ENCODE results near the gene ECPAS.
"Not testable (repeated sequence)": the region's sequence is repeated elsewhere in the genome, so short reads cannot be mapped to it uniquely, and the experiment has no call there.

The ECPAS gene

DNA sequence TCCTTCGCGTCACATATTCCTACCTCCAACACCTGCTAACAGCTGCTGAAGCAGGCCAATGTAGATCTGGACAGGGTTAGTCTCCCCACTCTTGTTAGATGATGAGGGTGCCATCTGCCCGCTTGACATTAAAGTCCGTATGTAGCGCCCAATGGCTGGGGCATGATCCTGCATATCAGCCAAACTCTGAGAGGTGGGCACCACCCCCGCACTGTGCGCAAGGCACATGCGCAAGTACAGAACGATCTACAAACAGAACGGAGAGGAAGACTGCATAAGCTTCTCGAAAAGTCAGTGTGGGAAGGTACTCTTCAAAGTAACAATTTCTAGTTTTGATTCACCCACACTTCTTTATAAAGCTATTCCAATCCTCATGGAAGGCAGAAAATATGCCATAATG is 69.8 kb downstream of the ECPAS start:
- no peak for DNase-seq (ENCODE audit: low spot score)

DNA sequence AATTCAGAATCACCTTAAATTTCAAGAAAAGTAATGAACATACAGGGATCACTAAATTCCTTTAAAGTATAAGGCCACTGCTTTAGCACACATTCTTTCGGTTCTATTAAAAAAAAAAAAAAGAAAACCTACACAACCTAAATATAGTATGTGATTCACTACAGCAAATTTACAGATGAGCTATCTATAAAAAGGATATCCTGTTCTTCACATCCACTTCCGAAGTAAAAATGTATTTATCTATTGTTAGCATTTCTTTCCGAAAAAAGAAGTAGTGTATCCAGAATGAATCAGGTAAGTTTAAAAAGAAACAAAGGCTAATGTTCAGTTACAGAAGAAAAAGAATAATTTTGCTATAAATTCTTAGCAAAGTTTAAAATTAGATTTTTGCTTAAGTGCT is 70.2 kb downstream of the ECPAS start:
- no peak for DNase-seq (ENCODE audit: low spot score)

DNA sequence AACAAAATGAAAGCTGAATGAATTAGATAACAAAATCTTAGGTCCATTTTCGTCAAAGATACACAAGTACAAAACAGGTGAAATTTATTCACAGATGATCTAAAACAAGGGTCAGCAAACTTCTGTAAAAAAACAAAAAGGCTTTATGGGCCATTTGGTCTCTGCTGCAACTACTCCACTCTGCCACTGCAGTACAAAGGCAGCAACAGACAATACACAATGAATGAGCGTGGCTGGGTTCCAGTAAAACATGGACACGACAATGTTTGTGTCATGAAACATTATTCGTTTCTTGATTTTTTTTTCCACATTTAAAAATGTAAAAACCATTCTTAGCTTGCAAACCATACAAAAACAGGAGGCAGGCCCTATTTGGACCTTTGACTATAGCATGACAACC is 71.9 kb downstream of the ECPAS start:
- no peak for DNase-seq (ENCODE audit: low spot score)

DNA sequence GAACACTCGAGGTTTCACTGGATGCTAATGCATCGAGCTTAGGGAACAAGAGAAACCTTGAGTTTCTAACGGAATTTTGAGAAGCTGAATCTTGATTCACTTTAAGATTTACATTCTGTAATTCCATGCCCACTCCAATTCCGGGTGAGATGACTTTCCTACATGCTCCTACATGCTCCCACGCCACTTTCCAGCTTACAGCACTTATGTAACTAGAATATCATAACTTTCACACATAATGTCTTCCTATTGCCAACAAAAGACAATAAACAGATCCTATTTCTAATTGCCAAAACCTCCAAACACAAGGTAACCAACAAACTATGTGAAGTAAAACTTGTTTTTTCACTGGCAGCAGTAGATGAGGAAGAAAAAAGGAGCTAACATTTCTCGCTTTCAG is 72.9 kb downstream of the ECPAS start:
- no peak for DNase-seq (ENCODE audit: low spot score)

DNA sequence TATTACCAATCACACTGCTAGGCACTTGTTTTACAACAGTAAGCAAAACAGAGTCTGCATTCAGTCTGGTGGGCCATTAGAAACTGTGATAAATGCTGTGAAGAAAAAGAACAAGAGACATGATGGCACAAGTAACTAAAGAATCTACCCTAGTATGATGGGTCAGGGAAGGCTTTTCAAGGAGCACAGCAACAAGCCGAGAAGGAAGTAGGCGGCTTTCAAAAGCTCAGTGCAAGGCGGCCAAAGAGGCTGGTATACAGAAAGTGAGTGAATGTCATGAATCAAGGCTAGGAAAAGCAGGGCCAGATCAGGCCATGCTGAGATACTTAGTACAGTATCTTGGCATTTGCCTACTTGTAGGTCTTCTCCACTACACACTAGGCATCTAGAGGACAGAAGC is 76.4 kb downstream of the ECPAS start:
- no peak for DNase-seq (ENCODE audit: low spot score)

DNA sequence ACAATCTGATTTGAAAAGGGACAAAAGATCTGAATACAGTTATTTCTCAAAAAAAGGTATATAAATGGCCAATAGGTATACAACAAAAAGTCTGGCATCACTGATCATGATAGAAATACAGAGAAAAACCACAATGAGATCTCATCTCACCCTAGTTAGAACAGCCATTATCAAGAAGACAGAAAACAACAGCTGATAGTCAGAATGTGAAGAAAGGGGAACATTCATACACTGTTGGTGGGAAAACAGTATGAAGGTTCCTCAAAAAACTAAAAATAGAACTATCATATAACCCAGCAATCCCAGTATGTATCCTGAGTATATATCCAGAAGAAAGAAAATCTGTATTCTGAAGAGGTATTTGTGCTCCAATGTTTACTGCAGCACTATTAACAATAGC is 78.5 kb downstream of the ECPAS start:
- DNase-seq (ENCODE audit: low spot score) = no peak

DNA sequence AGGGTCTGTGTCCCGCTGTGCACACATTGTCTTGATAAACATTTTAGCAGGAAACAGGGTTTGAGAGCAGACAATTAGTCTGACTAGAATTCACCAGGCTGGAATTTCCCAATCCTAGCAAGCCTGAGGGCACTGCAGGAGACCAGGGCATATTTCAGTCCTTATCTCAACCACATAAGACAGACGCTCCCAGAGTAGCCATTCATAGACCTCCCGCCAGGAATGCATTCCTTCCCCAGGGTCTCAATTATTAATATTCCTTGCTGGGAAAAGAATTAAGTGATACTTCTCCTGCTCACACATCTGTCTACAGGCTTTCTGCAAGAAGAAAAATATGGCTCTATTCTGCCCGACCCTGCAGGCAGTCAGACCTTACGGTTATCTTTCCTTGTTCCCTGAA is 82.7 kb downstream of the ECPAS start:
- not testable (repeated sequence) for DNase-seq (ENCODE audit: low spot score)

DNA sequence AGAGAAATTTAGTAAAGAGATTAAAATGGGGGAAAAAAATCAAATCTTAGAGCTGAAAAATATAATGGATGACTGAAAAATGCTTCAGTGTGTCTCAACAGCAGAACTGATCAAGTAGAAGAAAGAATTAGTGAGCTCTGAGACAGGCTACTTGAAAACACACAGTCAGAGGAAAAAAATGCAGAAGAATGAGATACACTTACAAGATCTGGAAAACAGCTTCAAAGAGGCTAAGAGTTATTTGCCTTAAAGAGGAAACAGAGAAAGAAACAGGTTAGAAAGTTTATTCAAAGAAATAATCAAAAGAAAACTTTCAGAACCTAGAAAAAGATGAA is 83.7 kb downstream of the ECPAS start:
- no peak for DNase-seq (ENCODE audit: low spot score)

DNA sequence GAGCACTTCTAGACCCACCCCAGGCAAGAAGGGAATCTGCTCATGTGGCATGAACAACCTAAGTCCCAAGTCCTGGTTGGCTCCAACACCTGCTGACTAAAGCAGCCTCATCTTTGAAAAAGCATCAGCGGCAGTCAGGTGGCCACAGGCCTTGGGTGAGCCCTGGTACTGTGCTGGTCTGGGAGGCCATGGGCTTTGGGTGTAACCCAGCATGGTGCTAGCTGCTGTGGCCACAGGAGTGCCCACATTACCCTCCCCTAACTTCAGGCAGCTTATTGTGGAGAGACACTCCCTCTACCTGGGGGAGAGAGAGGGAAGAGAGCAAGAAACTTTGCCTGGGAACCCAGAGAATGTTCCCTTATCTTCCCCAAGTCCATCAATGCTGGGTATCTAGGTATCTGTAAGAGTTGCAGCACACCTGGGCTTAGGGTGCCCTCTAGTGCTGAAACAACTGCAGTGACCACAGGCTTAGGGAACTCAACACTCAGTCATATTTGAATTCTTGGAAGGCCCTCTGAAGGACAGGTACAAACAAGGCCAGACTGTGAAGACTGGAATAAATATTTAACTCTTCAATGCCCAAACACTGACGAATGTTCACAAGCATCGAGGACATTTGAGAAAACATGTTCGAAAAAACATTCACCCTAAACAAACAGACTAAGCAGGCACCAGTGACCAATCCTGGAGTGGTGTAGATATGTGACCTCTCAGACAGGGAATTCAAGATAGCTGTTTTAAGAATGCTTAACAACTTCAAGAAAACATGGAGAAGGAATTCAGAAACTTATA is 84.2 kb downstream of the ECPAS start:
- DNase-seq (ENCODE audit: low spot score) = no peak

DNA sequence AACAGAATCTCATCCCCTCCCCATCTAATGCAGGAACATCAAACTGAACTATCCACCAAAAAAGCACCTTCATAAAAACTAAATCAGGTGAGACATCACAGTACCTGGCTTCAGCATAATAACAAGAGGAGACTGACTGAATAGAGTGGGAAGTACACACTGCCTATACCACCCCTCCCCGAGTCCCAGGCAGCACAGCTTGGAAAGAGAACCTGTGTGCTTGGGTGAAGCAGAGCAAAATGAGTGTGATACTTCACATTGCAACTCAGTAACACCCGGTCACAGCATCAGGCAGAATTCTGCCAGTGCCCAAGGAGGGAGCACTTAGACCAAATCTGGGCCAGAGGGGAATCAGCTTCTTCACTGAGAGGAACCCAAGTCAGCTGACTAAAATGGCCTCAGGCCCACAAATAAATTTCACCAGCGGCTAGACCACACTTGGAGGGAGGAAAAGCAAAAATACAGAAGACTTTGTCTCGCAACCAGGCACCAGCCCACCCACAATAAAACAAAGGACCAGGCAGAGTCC is 84.9 kb downstream of the ECPAS start:
- DNase-seq (ENCODE audit: low spot score) = no peak

DNA sequence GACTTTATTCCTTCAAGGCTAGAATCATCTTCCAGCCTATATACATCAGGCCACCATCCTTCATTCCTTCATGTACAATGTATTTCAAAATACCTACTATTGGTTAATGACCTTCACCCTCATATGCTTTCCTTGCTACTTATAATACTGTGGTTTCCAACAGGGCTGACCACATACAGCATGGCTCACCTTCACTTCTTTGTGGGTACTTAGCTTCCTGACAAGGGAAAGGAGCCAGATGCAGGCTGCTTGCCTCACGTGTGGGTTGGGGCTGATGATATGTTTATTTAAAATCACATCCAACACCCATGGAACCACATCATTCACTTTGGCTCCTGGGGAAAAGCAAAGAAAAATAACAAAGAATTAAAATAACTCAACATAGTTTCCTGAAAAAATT is 90.2 kb downstream of the ECPAS start:
- no peak for DNase-seq (ENCODE audit: low spot score)

DNA sequence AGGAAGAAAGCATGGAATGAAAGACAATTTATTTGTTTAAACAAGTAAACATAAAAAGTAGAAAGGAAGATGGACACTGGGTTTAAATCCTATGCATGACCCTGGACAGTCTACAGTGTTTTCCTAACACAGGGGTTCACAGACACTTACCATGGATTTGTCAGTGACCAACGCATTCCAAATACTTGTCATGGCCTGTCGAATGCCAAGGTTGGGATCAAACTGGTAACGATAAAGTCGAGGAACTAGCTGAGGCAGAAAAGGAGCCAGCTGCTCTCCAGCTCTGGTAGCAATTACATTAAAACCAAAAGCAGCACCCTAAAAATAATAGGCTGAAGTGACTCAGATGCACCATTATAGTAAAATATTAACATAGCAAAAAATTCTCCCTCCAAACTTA is 94.8 kb downstream of the ECPAS start:
- no peak for DNase-seq (ENCODE audit: low spot score)

DNA sequence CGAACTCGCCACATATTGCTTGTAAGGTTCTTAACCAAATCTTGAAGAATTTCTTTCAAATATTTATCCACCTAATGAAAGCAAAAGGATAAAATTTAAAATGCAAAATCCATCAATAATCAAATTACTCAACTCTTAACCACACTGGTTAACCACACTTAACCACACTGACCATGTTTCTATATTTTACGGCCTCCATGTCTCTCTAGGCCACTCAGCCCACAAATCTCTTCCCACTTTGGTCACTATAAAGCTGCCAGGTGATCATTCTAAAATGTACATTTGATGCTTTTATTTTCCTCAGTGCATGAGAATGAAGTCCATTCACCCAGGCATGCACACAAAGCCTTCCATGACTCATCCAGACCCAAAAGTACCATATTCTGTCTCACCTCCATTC is 97.8 kb downstream of the ECPAS start:
- no peak for DNase-seq (ENCODE audit: low spot score)

DNA sequence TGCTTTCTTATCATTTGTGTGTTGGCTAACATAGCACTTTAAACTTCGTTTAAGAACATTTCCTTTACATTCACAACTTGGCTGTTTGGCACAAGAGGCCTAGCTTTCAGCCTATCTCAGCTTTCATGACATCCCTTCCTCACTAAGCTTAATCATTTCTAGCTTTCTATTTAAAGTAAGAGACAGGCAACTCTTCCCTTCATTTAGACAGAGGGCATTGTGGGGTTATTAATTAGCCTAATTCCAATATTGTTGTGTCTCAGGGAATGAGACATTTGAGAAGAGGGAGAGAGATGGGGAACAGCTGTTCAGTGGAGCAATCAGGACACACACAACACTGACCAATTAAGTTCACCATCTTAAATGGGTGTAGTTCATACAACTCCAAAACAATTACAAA is 103.2 kb downstream of the ECPAS start:
- DNase-seq (ENCODE audit: low spot score) = no peak

DNA sequence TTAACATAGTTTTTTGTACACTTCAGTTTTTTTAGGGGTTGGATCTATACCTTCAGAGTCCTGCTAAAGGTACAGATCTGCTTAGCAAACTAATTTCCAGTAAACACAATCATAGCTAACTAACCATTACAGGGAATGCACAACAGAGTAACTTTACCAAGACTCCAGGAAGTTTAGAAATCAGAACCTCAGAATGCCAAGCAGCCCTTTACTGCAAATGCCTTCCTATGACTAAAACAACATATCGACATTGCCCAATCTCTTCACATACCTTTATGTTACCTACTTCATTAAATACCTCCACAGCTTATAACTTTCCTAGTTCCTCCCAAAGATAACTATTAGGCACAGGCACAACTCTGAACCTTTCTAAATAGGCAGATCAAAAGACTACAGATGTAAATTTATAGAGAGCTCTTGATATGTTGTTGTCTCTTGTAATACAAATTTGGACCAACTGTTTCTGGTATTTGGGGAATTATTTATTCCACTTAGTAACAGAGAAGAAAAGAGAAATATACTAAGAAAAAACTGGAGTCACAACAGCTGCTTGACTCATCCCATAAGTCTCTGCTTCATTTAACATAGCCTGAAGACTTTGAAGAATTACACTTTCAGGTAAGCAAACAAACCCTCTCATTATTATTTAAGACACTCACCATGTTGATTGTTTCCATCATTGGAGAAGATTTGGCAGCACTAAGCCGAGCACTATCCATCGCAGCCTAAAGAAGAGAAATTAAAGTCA is 108.2 kb downstream of the ECPAS start:
- no peak for DNase-seq (ENCODE audit: low spot score)

DNA sequence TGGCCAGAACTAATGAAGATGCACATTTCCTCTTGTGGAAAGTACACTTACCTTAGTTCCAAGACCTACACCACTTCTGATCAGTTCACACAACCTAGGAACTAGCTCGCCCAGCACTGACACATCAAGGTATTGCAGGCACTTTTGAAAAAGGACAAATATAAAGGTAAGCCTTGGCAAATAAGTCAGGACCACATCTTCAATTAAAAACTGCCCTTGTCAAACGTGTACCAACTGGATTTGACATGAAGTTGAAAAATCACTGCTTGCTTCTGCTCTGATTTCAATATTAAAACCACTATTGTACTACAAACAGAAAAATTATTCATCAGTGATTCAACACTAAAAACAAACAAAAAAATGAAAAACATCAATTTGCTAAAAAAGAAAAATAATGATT is 109.1 kb downstream of the ECPAS start:
- no peak for DNase-seq (ENCODE audit: low spot score)

DNA sequence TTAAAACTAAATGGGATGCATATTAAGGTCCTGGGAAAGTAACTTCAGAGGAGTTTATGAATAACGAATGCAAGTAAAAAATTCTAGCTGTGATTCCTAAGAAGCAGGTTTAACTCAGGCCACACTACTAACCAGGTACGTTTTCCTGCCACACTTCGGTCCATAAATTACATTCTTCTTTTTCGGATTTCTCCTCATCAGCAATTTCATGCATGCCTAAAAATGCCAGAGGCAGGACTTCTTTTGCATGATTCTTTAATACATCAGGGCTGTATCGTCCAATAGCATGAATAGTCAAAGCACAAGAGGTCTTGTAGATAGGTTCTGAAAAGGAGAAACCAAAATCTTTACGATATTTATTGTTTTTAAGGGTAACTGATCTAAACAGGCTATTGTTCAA is 111.9 kb downstream of the ECPAS start:
- DNase-seq (ENCODE audit: low spot score) = no peak

DNA sequence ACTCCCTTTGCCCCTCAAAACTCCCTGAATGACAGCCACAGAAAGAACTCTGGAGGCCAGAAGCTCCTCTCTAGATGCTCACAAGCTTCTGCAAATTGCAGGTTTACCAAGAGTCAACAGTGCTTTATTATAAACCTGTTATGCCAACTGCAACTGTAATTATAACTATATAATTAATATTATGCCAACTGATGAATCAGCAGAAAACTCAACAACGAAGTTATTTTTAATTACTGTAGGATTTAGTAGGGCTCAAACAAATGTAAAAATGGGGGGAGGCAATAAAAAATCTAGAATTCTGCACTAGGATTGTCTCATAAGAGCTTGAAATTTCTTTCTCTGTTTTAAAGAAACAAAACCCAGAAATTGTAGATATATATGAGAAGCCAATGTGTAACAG is 117.2 kb downstream of the ECPAS start:
- no peak for DNase-seq (ENCODE audit: low spot score)

DNA sequence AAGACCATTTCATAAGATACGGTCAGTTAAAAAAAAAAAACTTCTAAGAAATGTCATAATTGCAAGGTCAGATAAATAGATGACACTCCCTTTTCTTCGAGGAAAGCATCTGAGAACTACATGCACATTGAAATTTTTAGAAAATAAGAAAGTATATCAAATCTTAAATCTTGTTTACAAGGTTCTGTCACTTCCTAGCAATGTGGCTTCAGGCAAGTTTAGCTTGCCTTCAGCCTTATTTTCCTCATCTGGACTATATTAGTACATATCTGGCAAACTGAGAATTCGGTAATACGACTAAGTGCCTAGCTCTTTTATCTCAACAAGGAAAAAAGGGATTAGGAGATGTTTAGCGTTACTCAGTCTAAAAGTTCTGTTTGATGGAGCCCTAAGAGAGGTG is 121.7 kb downstream of the ECPAS start:
- DNase-seq (ENCODE audit: low spot score) = no peak

DNA sequence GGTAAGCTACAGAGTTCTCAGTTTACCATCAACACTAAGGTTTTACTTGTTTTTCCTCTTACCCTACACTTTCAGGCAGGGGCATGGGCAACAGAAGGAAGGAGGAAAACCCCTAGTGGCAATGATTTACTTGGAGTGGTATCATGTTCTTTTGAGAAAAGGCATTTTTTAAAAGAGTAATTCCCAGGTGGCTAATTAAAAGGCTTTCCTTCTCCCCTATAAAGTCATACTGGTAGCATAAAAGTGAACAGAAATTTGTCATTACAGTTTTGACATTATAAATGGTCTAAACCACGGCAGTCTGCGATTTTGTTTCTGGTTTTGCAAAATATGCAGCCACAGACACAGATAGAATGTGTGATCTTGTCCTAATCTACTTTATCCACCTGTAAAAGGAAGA is 123.3 kb downstream of the ECPAS start:
- no peak for DNase-seq (ENCODE audit: low spot score)

DNA sequence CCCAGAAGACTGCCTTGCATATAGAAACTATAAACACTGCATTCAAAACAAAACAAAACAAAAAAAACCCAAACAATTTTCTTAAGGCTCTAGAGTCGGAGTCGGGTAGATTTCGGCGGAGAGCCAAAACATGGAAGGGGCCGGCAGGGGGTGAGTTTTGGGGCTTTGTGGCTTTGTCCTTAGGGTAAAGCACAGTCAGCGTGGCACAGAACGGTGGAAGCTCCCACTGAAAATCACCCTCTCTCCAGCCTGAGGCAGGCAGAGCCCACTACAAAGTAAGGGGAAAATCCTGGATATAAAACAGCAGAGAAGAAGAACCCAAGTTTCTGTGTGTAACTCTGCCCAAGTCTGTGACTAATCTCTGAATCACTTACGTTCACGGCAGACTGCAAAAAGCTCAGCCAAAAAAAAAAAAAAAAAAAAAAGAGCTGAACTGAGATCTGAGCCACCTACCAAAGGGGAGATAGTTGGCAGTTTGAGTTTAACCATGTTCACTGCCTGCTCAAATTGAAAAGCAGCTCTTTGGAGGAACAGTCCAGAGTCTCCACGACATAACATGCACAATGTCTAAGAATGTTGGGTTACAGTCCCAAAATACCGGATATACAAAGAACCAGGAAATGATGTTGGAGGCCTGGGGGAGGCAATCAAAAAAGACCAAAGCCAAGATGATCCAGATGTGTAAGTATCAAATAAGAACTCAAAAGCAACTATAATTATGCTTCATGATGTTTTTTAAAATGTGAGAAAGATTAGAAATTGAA is 127.5 kb downstream of the ECPAS start:
- DNase-seq (ENCODE audit: low spot score) = no peak

DNA sequence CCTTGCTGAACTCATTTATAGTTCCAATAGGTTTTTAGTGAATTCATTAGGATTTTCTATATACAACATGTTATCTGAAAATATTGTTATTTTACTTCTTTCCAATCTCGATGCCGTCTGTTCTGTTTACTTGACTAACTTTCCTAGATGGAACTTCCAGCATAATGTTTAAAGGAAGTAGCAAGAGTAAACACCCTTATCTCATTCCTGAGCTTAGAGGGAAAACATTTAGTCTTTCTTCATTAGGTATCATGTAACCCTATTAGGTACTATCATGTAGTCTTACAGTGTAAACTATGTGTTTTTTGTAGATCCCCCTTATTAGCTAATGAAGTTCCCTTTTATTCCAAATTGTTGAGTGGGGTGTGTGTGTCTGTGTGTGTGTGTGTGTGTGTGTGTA is 131.6 kb downstream of the ECPAS start:
- no peak for DNase-seq (ENCODE audit: low spot score)

DNA sequence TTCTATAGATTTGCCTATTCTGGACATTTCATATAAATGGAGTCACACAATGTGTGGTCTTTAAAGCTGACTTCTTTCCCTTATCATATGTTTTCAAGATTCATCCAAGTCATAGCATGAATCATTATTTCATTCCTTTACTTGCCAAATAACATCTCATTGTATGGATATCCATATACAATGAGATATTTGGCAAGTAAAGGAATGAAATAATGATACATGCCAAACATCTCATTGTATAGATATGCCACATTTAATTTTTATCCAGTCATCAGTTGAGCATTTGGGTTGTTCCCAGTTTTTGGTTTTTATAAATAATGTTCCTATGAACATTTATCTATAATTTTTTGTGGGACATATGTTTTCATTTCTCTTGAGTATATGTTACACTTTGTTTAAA is 133.6 kb downstream of the ECPAS start:
- DNase-seq (ENCODE audit: low spot score) = no peak

All from left forelimb (tissue), 1 donor.